Kidney (tissue), 14 donors: Measurements from ENCODE around the gene CEP55. TPM values are rescaled to one million over a fixed set of nuclear protein-coding genes. Genes with fewer than 3 reads are reported as not detected.
A peak's percentile ranks its signal among the peaks of the same experiment; 100 is the strongest.

Experiments
- DNase-seq, 5 donors: peaks; one replicate each; pipeline ENCODE4 v3.0.0-alpha.2; 2013 to 2020
- FAIRE-seq: peaks from 2 replicates; lab custom pipeline; 2012; peaks lifted over from hg19 to GRCh38; lab: Jason Lieb, UNC
- H3K27ac ChIP-seq, 2 donors: one replicate each; pipeline ENCODE4 v1.7.0; 2013; ENCODE audit warnings: low read depth in 2 of 2, low read length in 2 of 2, inconsistent platforms in 1 of 2
- H3K27me3 ChIP-seq: one replicate; pipeline ENCODE4 v1.7.1; 2013; ENCODE audit warnings: low read length, inconsistent platforms; ENCODE audit not compliant: control insufficient read depth, insufficient read depth
- H3K36me3 ChIP-seq, 3 donors: one replicate each; pipeline versions ENCODE4 v1.7.0 to v1.7.1; 2013; ENCODE audit warnings: low read length in 3 of 3, control low read depth in 1 of 3, inconsistent platforms in 1 of 3; ENCODE audit not compliant: insufficient read depth in 3 of 3, control insufficient read depth in 2 of 3
- H3K4me1 ChIP-seq, 3 donors: one replicate each; pipeline versions ENCODE4 v1.7.0 to v1.7.1; 2013; ENCODE audit warnings: low read length in 3 of 3, inconsistent platforms in 1 of 3, low read depth in 1 of 3; ENCODE audit not compliant: control insufficient read depth in 2 of 3, insufficient read depth in 2 of 3
- H3K4me3 ChIP-seq, 3 donors: one replicate each; pipeline versions ENCODE4 v1.7.0 to v1.8.1; 2013; ENCODE audit warnings: low read length in 3 of 3, control low read depth in 1 of 3, inconsistent platforms in 1 of 3
- H3K9ac ChIP-seq, 3 donors: one replicate each; pipeline versions ENCODE4 v1.7.0 to v1.7.1; 2013; ENCODE audit warnings: low read length in 3 of 3, control low read depth in 1 of 3, inconsistent platforms in 1 of 3
- H3K9me3 ChIP-seq, 3 donors: one replicate each; pipeline versions ENCODE4 v1.7.0 to v1.7.1; 2013; ENCODE audit warnings: low read length in 3 of 3, control low read depth in 1 of 3, inconsistent platforms in 1 of 3; ENCODE audit not compliant: control insufficient read depth in 2 of 3, insufficient read depth in 1 of 3
- intact Hi-C: fragments of 100-400 bp; cut with DNase I; formaldehyde crosslinking; loops from one replicate; pipeline ENCODE4 v1.11.1; 2022
- polyA plus RNA-seq: library from polyadenylated mRNA; stranded (reverse); fragments of 350-450 nt; fragmentation: Illumina TruSeq; extraction: RNeasy Lipid Tissue Mini Kit (QIAGEN cat#74804); gene quantifications from one replicate; pipeline ENCODE4 v1.2.3, GENCODE V29; 2014; ENCODE audit warnings: low read depth, low replicate concordance; ENCODE audit not compliant: insufficient read depth
- total RNA-seq: library from RNA; stranded (reverse); fragmentation: NEBNext Ultra II Directional; extraction: Animal tissue kit (Norgen Biotek cat#: 25700); gene quantifications from one replicate; pipeline ENCODE4 v1.2.1, GENCODE V29; 2021
- TF ChIP-seq, protein P1 (sequence below): IDR thresholded peaks from 3 replicates; pipeline ENCODE4 v1.5.1; 2012; ENCODE audit warnings: mild to moderate bottlenecking, moderate library complexity, borderline replicate concordance; ENCODE audit not compliant: insufficient read depth; ENCODE audit errors: extremely low read depth
- donor health status: control.
- donor health status: control.
- donor health status: control.
- donor health status: control.
- donor health status: control.
- donor health status: DM: yes; HTN: yes; CAD: no.
- donor health status: Normal renal cell carcinoma (clear cell type).

The CEP55 gene
- total and polyA plus RNA-seq, 2 donors from 2014 or later = 0.39 to 0.88 TPM

DNA sequence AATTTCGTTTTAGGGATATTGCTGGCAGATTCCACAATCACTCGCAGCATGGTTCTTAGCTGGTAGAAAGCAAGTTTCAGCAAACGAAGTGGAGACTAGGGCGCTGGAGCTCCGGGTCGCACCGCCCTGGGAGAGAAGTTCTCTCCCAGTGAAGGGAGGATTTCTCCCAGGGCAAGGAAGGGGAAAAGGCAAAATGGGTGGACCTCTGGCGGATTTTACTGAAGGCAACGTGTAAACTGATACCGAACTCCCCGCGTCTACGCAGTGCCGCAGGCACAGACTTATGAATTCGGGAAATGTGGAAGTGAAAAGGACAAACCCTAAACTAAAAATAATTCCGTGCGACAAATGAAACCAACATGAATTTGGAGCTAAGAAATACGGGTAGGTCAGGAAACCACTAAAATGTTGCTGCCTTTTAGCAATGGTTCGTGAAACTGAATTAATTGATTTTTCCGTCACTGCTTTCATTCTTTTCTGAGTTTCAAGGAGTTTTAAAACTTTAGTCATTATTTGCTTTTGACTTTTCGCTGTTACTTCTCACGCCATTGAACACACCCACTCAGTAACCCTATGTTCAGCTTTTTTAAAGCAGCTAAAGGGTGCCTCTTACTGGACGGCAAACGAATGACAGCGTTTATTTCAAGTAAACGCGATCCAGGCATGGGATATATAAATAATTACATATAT lies 14.1 kb upstream of the CEP55 start, which contains the start of gene MYOF:
Gene MYOF (minus strand): TSS at position 190 of the 690 bp plus-strand sequence. CDS start 140 bp downstream, at position 50.
- intact Hi-C loops = no loop called here
- Histone ChIP-seq H3K9ac (peak within 1 kb of the TSS; percentile 83 to 95 (median 86)), H3K4me3 (peak within 1 kb of the TSS; percentile 85 to 98 (median 87)), H3K27ac (peak within 1 kb of the TSS; percentile 88 to 92), H3K9me3 (no peaks in the 10 kb centered on the region), H3K27me3 (no peaks in the 10 kb centered on the region), H3K4me1 (peaks cover 0 to 4% (median 0%) of the 10 kb centered on the region in 3 donors), H3K36me3 (no peaks in the 10 kb centered on the region)
- TF ChIP-seq, protein P1, sequence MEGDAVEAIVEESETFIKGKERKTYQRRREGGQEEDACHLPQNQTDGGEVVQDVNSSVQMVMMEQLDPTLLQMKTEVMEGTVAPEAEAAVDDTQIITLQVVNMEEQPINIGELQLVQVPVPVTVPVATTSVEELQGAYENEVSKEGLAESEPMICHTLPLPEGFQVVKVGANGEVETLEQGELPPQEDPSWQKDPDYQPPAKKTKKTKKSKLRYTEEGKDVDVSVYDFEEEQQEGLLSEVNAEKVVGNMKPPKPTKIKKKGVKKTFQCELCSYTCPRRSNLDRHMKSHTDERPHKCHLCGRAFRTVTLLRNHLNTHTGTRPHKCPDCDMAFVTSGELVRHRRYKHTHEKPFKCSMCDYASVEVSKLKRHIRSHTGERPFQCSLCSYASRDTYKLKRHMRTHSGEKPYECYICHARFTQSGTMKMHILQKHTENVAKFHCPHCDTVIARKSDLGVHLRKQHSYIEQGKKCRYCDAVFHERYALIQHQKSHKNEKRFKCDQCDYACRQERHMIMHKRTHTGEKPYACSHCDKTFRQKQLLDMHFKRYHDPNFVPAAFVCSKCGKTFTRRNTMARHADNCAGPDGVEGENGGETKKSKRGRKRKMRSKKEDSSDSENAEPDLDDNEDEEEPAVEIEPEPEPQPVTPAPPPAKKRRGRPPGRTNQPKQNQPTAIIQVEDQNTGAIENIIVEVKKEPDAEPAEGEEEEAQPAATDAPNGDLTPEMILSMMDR = peak; percentile 84
- FAIRE-seq = peak; percentile 3
- peak; percentile 65 to 91 (median 83) for DNase-seq

DNA sequence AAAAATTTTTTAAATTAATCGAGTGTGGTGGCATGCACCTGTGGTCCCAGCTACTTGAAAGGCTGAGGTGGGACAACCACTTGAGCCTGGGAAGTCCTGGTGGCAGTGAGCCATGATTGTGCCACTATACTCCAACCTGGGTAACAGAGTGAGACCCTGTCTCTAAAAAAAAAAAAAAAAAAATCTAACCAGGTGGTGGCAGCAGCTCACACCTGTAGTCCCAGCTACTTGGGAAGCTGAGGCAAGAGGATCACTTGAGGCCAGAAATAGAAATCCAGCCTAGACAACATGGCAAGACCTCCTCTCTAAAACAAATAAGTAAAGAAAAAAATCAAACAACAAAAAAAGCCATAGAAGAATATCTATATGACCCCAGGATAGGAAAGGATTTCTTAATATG lies 10.7 kb upstream of the CEP55 start:
- intact Hi-C loops = loop anchor here (5.0 kb wide), 1 partner anchor 108 kb away; no protein-coding TSS in a partner anchor
- TF ChIP-seq, protein P1 = no peak
- FAIRE-seq = no peak
- Histone ChIP-seq H3K27ac (no peak overlapping the region), H3K36me3 (no peaks in the 10 kb centered on the region), H3K9me3 (no peaks in the 10 kb centered on the region), H3K27me3 (no peaks in the 10 kb centered on the region), H3K4me3 (no peak overlapping the region), H3K9ac (no peak overlapping the region), H3K4me1 (no peaks in the 10 kb centered on the region)
- DNase-seq = no peak

DNA sequence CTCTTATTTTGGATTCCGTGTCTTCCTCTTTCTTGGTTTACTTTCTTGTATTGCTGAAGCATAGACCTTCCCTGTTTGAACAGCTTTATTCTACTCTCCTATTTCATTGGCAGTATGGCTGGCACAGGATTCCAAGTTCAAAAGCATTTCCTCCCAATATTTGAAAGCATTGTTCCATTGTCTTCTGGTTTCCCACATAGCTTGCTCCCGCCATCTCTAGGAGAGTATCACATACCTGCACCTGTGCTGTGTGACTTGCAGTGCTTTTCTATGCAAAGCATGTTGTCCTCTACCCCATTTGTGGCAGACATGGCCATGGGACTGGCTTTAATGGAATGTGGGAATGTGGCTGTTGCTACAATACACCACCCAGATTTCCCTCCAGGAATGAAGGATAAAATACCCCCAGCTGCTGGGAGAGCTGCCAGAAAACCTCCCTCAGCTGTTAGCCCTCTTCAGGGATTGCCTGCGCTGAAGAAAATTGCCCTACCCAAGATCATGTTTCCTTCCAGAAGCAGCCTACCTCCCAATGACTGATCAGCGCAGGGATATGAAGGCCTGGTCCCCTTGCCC lies 7.4 kb upstream of the CEP55 start:
- no peak overlapping the region for H3K9ac ChIP-seq
- H3K27ac ChIP-seq = no peak overlapping the region
- no peaks in the 10 kb centered on the region for H3K9me3 ChIP-seq
- H3K27me3 ChIP-seq = no peaks in the 10 kb centered on the region
- no peaks in the 10 kb centered on the region for H3K36me3 ChIP-seq
- FAIRE-seq = no peak
- intact Hi-C loops = loop anchor here (5.0 kb wide), 1 partner anchor 112 kb away; no protein-coding TSS in a partner anchor
- DNase-seq = no peak
- no peaks in the 10 kb centered on the region for H3K4me1 ChIP-seq
- no peak overlapping the region for H3K4me3 ChIP-seq
- TF ChIP-seq, protein P1 = no peak
